GM19023 (cell line): ENCODE data around the gene STARD5.
"Not testable (repeated sequence)": the region's sequence is repeated elsewhere in the genome, so short reads cannot be mapped to it uniquely, and the experiment has no call there.

Experiments used
- ATAC-seq: cut with Tn5 transposase; IDR thresholded peaks from one replicate; pipeline ENCODE4 v1.9.1; 2021; ENCODE audit warnings: mild to moderate bottlenecking, moderate library complexity; ENCODE audit not compliant: unreplicated experiment

STARD5 gene, protein sequence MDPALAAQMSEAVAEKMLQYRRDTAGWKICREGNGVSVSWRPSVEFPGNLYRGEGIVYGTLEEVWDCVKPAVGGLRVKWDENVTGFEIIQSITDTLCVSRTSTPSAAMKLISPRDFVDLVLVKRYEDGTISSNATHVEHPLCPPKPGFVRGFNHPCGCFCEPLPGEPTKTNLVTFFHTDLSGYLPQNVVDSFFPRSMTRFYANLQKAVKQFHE

DNA sequence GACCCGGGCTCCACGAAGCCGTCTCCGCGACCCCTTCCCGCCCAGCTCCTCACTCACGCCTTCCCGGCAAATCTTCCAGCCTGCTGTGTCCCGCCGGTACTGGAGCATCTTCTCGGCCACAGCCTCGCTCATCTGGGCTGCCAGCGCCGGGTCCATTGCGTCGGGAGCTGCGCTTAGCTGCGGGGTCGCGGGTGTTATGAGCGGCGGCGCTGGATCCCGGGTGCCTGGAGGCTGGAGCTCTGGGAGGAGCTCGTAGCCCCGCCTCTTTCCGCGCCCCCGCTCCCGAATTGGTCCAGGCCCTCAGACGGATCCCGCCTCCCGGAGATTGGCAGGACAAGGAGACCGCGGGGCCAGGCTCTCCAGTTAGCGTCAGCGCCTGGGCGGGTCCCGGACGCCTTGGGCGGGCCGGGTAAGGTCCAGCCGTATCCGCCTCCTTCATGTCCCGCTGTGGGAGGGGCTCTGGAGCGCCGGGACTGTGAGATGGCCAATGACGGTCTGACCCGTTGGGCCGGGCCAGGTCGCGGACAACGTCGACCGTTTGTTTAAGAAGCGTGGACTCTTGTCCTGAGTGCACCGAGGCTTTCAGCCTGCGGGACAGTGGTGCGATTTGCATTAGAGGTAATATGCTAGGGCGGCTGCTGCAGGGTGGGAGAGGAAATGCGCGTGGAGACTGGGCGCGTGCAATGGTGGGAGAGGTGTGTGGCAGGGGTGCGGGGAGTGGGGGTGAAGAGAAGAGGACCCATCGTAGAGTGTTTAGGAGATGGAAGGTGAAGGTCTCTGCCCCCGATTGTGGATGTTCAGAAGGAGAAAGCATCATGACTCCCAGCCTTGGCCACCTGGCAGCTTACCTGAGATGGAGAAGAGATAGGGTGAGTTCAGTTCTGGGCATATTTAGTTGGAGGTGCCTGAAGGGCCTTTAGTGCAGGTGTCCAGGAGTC, at the start of gene STARD5:
STARD5 (minus strand) TSS at position 198 of the 938 bp plus-strand sequence; CDS start at position 156, 42 bp downstream.
- ATAC-seq: peak; percentile 100

DNA sequence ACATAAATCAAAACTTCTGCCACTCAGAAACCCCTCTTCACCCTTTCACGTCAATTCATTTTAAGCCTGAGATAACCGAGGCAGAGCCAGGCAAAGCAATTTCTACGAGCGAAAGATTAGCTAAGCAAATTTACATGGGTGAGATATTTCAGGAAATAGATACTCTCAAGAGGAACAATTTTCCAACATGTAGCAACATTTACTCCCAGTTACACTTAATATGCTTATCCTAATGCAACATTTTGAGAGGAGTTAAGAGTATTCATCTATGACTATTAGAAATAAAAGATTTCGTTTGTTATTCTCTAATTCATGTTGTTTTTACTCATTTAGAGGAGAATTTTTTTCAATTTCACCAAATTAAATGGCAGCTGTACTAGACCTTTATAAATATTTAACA, 49.2 kb upstream of the STARD5 start:
- no peak for ATAC-seq

DNA sequence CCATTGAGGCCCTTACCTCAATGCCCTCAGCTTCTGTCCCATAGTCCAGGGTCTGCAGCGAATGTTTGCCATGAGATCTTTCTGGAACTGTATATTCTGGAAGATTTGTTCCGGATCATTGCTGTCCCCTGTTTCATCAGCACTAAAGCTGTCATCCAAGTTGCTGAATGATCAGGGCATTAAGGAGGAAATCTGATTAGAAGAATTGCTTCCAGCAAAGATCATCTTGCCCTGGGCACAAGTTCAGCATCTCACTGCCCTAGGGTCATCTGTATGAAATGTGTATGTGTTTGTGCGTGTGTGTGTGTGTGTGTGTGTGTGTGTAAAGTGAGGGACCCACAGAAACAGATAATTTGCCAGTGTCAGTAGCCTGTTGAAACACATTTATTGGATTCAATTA, 48.6 kb upstream of the STARD5 start:
- ATAC-seq: no peak

DNA sequence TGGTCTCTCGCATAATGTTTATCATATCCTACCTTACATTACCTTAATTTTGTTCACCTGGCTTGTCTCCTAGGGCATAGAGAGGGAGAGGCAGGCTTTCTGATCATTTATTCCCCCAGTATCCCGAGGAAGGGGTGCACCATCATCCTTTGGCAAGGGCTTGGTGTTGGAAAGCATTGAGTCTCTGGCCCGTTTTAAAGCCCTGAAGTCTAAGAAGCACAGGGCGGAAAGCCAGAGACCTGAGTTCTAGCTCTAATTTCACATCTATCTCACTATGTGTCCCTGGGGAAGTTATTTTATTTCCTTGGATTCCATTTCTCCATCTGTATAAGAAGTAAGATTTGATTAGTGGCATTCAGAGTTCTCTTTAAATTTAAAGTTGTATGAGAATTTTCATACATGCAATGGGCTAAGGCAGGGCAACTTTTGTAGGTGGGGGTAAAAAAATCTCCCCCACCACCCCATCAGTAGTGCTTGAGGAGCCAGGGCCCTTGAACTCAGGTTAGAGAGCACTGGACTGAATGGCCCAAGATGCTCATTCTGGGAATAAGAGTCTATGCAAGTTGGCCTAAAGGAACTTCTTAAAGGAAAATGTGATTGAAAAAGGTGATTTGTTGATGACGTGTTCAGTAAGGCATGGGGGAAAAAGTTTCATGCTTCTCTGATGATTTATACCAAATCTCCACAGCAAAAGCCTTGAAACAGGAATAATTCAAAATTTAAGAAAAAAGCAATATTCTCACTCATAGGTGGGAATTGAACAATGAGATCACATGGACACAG, 40.0 kb upstream of the STARD5 start:
- ATAC-seq: no peak

DNA sequence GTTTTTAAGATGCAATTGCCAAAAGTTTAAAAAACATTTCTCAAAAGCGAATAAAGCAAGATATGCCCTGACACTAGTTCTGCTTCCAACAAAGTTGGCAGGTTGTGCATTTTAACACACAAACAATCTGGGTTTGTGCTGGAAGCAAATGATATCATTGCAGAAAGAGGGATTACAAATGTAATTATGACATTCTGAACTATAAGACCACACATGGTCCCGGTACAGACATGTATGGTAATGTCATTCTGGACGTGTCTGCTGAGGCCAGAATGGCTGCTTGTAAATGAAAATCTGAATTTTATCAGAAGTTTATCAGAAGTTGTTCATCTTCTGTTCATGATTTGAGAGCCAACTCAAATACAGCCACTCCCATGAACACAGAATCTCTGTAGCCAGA, 39.3 kb upstream of the STARD5 start:
- ATAC-seq: no peak

DNA sequence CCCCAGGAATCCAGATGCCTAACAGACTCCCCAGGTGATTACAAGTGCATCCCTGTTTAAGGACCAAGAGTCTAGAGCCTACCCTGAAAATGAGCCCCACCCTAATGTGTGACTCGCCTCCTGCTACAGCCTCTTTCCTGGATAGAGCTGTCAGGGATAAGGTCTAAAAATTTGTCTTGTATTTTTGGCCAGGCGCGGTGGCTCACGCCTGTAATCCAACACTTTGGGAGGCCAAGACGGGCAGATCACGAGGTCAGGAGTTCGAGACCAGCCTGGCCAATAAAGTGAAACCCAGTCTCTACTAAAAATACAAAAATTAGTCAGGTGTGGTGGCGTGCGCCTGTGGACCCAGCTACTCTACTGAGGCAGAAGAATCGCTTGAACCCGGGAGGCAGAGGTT, 38.8 kb upstream of the STARD5 start:
- no peak for ATAC-seq

DNA sequence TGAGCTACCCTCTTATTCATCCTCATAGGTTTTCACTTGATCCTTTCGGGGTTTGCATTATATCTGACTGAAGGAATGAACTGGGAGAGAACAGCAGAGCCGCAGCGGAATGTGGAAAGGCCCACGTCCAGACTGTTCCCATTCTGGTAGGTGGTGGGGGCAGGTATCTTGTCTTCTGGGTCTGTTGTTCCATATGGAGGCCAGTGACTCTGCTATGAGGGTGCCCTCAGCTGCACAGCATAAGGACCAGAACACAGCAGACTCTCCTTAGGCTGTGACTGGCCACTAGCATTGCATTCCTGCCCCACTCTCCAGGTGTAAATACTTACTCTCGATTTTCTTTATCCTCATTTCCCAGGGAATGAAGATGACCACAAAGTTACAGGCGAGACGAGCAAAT, 38.0 kb upstream of the STARD5 start:
- ATAC-seq: no peak

DNA sequence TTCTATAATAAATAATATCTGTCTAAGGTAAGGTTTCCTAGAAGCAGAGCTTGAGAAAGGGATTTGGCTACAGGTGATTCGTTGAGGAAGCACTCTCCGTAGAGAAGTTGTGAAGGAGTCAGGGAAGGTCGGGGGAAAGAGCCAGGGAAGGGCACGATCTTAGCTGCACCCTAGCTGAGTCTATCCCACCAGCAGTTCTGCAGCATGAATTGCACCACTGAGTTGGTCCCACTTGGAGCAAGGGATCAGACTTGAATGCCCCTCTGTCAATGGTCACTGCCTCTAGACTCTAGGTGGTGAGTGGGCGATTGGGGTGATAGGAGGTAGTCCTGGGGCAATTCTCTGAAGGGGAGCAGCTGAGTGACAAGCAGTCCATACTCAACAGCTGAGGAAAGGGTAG, 36.5 kb upstream of the STARD5 start:
- ATAC-seq: no peak

DNA sequence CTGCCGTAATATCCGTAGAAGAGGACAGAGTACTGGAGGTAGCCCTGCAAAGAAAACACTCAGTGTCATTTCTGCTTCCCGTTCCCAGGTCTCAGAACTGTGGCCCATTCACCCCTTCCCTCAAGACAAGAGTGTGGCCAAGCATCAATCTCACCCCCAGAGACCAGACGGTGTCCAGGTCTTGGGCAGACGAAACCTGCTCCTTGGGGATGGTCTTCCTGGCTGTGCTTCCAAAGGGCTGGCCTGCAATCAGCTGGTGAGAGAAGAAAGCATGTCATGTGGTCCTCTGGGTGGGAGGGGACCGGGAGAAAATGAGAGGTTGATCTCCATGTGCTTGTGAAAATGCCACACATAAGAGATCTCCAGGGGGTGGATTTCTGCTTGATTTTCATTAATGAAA, 34.3 kb upstream of the STARD5 start:
- ATAC-seq: no peak

DNA sequence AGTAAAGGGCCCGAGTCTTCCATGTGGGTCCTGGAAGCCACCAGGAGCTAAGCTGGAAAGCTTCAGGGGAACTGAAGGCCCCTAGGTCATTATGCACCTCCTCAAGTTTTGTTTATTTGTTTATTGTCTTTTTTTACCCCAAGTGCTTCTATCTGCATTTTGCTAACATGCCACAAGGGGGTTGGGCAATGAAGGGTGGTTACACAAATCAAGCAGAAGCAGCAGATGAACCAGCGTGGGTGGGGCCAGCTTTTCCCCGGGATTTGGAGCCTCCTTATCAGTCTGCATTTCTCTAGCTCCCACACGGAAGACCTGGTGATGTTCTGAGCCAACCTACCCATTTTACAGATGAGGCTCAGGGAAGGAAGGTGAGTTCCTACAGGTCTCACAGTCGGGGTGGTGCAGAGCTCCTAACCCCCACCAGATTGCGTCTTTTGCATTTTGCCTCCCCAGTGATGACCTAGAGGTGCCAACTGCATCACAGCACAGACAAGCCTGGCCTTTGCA, 33.3 kb upstream of the STARD5 start:
- ATAC-seq: no peak

DNA sequence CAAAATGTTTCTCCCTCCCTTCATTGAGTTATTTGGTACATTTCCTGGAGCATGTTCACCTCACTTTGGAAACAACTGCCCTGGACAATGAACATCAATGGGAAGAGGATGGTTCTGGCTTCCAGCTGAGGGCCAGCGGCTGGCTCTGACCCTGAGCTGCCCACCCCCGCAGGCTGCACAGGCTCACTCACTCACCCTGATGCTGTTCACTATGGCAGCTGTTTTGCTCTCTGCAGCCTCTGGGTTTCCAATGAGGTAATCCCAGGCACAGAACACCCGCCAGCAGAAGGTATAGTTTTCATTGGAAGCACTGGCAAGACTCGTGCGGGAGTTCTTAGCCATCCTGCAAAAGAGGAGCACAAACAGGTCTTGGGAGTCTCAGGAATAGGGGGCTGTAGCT, 32.3 kb upstream of the STARD5 start:
- no peak for ATAC-seq

DNA sequence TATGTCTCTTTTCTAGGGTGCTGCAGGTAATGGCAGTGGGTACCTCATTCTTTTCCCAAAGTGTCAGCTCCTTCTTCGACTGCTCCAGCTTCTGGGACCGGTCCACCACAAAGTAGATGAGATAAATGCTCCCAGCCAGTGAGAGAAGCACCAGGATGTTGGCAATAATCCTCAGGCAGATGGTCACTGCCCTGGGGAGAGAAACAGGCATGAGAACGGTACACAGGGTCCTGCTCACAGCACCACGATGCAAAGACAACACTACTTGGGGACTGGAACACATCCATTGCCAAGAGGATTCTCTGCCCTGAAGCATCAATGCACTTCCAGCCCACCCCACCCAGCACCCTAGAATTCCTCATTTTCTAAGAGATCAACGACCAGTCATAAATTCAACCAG, 27.7 kb upstream of the STARD5 start:
- ATAC-seq: no peak

DNA sequence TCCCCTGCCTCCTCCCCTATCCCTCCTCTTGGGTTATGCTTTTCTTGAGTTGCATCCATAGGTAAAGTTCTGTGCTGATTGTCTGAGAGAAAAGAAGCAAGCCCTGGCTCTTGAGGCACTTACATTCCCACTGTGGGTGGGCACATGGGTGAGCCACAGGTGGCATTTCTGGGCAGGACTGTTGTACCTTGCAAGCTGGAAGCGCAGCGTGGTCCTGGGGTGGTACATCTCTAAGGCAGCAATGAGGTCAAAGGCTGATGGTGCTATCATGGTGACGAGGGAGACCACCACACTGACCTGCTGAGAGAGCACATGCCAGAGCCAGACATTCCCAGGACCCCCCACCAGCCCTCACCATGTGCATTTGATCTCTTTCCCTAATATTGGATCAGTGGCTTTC, 25.3 kb upstream of the STARD5 start:
- ATAC-seq: no peak

DNA sequence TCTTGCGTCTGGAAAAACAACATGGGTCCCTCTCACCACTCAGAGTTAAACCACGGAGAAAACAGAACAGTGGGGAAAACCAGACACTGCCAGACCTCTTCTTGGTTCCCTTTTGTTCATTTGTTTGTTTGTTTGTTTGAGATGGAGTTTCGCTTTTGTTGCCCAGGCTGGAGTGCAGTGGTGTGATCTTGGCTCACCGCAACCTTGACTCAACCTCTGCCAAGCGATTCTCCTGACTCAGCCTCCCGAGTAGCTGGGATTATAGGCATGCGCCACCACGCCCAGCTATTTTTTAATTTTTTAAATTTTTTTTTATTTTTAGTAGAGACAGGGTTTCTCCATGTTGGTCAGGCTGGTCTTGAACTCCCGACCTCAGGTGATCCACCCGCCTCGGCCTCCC, 24.8 kb upstream of the STARD5 start:
- not testable (repeated sequence) for ATAC-seq

DNA sequence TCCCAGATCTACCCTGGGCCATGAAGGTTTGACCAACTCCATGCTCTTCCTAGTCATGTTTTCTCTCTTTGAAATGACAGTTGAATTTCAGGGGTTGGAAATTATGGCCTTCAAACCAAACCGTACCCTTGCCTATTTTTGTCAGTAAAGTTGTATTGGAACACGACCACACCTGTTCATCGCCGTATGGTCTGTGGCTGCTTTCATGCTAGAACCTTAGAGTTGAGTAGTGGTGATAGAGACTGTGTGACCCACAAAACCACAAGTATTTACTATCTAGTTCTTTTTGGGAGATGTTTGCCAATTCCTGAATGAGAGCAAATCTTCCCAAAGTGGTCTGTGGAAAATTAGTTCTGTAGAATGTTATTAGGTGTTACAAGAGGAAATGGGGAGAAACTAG, 24.0 kb upstream of the STARD5 start:
- ATAC-seq: no peak

DNA sequence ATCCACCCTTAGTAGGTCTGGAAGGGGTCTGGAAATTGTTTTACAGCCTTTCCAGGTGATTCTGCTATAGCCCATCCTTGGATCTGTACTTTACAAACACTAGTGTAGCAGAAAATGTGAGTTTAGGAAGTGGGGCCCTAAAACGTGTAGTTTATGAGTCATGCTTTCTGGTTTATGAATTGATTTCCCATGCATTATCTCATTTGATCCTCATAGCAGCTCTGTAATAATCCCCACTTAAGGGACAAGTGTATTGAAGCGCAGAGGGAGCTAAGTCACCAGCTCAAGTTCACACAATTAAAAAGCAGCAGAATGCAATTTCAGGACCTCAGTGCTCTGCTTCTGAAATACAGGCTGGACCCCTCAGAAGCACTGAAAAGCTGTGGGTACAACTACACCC, 22.7 kb upstream of the STARD5 start:
- ATAC-seq: no peak

DNA sequence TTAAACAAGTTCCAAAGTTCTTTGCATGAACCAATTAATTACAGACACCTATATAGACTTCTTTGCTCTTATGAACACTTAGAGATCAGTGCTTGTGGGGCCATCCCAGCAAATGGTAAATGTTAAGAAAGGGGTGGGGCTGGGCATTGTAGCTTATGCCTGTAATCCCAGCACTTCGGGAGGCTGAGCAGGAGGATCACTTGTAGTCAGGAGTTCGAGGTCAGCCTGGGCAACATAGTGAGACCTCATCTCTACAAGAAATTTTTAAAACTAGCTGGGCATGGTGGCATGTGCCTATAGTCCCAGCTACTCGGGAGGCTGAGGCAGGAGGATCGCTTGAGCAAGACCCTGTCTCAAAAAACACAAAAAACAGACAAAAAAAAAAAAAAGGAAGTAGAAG, 19.4 kb upstream of the STARD5 start:
- ATAC-seq: no peak

DNA sequence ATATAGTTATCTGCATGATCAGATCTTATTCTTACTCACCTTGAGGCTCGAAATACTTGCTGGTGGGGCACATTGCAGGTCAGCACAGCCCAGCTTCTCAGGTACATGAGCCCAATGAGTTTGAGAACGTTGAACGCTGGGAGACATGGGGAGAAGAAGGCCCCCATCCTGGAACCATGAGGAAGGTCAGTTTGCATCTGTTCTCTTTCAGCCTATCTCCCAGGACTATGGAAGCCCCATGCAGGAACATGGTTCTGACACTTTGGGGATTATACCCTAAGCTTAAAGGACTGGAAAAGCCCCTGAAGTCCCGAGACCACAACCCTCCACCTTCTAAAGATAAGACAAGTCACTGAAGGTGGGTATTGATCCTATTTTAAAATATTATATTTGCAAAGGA, 17.4 kb upstream of the STARD5 start:
- ATAC-seq: no peak

DNA sequence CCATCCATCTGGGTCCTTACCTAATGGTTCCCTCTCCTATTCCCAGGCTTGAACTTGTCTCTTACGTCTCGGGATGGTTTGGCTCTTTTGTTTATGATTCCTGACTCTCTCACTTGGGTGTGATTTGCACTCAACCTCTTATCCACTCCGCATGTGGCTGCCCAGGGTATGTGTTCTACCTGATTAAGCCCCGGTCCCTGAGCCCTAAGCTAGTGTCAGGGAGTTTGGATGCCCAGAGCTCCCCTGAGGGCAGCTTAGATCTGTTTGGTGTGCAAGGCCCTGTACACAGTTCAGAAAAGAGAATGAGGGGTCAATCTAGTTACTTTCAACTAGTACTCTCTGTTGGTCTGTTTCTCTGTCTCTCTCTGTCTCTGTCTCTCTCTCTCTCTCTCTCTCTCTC, 15.9 kb upstream of the STARD5 start:
- ATAC-seq: no peak

DNA sequence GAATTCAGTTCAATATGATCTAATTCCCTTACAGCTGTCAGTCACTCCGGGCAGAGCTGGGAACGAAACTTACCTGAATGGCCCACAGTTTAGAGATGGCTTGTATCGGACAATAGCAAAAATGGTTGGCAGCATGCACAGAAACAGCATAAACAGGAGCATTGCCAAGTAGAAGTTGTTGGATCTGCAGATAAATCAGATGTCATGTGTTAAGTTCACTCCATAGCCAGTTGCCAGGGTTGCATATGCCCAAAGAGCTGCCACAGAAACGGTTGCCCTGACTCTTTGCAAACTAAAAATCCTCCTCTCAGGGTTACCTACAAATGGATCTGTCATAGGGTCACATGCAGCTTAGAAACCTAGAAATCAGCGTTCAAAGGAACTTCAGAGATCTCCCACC, 15.4 kb upstream of the STARD5 start:
- no peak for ATAC-seq
